ENCODE measurements around the gene RASAL3.

RASAL3 gene

DNA sequence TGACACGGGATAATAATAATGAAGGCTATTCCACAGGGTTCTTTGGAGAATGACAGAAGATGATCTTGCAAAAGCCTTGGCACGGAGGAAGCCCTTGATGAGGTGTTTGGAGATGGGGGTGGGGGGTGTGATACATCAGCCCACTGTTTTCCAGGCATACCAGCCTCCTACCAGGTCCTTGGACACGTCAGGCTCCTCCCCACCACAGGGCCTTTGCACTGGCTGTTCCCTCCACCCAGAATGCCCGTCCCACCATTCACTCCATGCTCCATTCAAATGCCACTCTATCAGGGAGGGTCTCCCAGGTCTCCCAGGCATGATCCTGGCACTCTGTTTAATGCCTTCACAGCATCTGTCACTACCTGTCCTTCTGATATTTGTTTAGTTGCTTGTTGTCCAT, 17.3 kb downstream of the RASAL3 start:
- Mint-ChIP-seq H3K4me1 (peaks cover 6% of the 10 kb centered on the region), H3K9me3 (no peaks in the 10 kb centered on the region), H3K27me3 (ENCODE audit: low read depth) (peaks cover 12% of the 10 kb centered on the region), H3K36me3 (ENCODE audit: low read depth) (peaks cover 4% of the 10 kb centered on the region), H3K27ac (no peak overlapping the region), H3K4me3 (peak overlapping the region in 2 of 3 experiments; percentile 29 to 70)
- TF ChIP-seq, protein P1, sequence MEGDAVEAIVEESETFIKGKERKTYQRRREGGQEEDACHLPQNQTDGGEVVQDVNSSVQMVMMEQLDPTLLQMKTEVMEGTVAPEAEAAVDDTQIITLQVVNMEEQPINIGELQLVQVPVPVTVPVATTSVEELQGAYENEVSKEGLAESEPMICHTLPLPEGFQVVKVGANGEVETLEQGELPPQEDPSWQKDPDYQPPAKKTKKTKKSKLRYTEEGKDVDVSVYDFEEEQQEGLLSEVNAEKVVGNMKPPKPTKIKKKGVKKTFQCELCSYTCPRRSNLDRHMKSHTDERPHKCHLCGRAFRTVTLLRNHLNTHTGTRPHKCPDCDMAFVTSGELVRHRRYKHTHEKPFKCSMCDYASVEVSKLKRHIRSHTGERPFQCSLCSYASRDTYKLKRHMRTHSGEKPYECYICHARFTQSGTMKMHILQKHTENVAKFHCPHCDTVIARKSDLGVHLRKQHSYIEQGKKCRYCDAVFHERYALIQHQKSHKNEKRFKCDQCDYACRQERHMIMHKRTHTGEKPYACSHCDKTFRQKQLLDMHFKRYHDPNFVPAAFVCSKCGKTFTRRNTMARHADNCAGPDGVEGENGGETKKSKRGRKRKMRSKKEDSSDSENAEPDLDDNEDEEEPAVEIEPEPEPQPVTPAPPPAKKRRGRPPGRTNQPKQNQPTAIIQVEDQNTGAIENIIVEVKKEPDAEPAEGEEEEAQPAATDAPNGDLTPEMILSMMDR (IDR thresholded peaks at IDR 0.05; ENCODE audit: unreplicated experiment in 3 of 3) = no peak

DNA sequence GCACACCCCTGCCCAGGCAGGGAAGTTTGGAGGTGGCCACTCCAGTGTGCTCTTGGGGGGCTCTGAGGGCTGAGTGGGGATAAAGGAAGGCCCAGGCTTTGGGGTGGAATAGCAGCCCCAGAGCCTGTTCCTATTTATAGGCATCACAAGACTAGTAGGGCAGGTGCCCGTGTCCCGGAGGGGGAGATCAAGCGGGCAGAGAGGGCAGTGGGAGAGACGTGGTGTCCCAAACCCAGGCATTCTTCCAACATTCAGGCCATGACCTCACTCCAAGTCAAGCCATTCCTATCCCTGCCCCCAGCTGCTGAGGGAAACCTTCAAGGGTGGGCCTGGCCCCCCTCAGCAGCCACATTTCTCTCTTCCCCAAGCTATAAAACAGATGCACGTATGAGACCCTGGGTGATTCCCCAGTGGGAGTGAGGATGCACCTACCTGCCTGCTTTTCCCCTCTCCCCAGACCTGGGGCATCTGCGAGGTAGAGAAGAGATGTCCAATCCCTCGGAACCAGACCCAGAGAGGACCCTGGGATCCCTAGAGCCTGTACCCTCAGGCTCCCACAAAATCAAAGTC, 18.5 kb downstream of the RASAL3 start:
- Mint-ChIP-seq H3K27ac (no peak overlapping the region), H3K4me3 (peak overlapping the region in 1 of 3 experiments; percentile 24), H3K27me3 (ENCODE audit: low read depth) (peaks cover 4% of the 10 kb centered on the region), H3K4me1 (peaks cover 6% of the 10 kb centered on the region), H3K9me3 (no peaks in the 10 kb centered on the region), H3K36me3 (ENCODE audit: low read depth) (peaks cover 4% of the 10 kb centered on the region)
- TF ChIP-seq, protein P1 (IDR thresholded peaks at IDR 0.05; ENCODE audit: unreplicated experiment in 3 of 3) = no peak

DNA sequence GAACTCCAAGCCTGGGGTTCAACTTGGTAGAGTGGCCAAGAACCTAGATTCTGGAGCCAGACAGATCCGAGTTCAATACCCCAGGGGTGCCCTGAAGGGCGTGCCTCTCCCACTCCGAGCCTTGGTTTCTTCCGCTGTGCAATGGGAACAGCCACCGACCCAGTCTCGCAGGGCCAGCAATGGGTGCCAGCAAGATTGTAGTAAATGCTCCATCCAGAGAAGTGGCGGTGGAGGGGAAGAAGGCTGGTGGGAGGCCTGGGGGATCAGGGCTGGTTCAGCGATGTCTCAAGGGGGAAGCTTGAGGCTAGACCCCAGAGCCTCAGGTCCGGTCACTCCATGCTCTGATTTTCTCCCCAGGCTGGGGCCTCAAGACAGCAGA, 19.1 kb downstream of the RASAL3 start:
- Mint-ChIP-seq H3K4me3 (peak overlapping the region in 1 of 3 experiments; percentile 36), H3K9me3 (no peaks in the 10 kb centered on the region), H3K27me3 (ENCODE audit: low read depth) (peaks cover 4% of the 10 kb centered on the region), H3K4me1 (peaks cover 6% of the 10 kb centered on the region), H3K36me3 (ENCODE audit: low read depth) (peaks cover 4% of the 10 kb centered on the region), H3K27ac (no peak overlapping the region)
- TF ChIP-seq, protein P1 (IDR thresholded peaks at IDR 0.05; ENCODE audit: unreplicated experiment in 3 of 3) = no peak

DNA sequence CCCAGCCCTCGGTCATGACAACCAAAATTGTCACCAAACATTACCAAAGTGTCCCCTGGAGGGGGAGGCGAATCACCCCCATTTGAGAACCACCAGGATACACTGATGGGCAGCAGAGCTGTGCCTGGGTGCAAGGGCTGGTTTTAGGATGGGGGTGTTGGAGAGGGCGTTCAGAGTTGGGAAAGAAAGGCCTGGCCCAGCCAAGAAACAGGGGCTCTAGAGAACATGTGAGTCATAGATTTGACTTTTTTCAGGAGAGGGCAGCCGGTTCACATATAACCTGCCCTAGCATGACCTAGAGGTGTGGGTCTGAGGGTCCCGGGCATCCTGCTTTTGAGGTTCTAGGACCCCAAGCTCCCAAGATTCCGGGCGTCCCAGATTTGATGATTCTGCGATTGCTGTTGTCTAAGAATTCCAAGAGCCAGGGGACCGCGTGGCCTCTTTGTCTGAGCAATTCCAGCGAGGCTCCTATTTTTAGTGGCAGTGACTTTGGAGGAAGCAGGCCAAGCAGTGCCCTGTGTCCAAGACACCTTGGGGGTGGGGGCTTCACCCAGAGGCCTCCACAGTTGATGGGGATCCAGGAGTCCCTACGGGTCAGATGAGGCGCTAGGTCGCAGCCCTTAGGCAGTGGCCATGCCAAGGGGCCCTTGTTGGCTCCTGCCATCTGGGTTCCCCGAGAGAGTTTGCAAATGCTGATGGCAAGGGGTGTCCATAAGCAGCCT, 19.7 kb downstream of the RASAL3 start:
- H3K4me1 Mint-ChIP-seq = peaks cover 6% of the 10 kb centered on the region
- TF ChIP-seq, protein P1 (IDR thresholded peaks at IDR 0.05; ENCODE audit: unreplicated experiment in 3 of 3) = no peak
- H3K27me3 Mint-ChIP-seq (ENCODE audit: low read depth) = peaks cover 4% of the 10 kb centered on the region
- no peak overlapping the region for H3K27ac Mint-ChIP-seq
- peaks cover 4% of the 10 kb centered on the region for H3K36me3 Mint-ChIP-seq (ENCODE audit: low read depth)
- H3K9me3 Mint-ChIP-seq = no peaks in the 10 kb centered on the region
- no peak overlapping the region for H3K4me3 Mint-ChIP-seq

DNA sequence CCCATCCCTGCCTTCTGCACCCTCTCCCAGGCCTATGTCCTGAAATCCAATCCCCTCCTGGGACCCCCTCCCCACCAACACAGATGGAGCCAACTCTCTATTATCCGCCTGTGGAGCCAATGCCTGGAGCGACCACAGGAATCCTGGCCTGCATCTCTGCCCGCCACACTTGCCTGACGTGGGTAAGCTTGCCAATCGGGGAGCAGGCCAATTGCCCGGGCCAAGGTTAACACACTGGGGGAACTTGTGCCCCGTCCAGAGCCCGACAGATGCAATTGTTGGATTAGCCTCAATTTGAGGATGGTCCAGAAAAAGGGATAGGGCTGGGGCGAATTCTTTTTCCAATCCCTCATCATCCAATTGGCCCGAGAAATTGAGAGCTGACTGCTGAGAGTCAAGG, 20.5 kb downstream of the RASAL3 start:
- Mint-ChIP-seq H3K36me3 (ENCODE audit: low read depth) (peaks cover 4% of the 10 kb centered on the region), H3K27me3 (ENCODE audit: low read depth) (peaks cover 4% of the 10 kb centered on the region)
- TF ChIP-seq, protein P1 (IDR thresholded peaks at IDR 0.05; ENCODE audit: unreplicated experiment in 3 of 3) = no peak

DNA sequence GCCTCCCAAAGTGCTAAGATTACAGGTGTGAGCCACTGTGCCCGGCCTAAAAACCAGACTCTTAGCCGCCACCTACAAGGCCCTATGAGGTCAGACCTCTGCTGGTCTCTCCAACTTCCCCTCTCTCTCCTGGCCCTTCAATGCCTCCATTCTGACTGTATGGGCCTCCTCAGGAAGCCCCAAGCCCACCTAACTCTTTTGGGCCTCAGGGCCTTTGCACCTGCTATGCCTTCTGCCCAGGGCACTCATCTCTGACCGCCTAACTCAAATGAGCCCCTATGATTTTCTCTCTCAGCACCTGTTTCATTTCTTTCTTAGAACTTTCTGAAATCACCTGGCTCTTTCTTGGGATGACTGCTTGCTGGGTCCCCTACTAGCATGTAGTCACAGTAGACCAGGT, 21.0 kb downstream of the RASAL3 start:
- no peaks in the 10 kb centered on the region for H3K9me3 Mint-ChIP-seq
- peaks cover under 1% of the 10 kb centered on the region for H3K4me1 Mint-ChIP-seq
- no peak overlapping the region for H3K27ac Mint-ChIP-seq
- H3K36me3 Mint-ChIP-seq (ENCODE audit: low read depth) = peaks cover 4% of the 10 kb centered on the region
- no peak overlapping the region for H3K4me3 Mint-ChIP-seq
- TF ChIP-seq, protein P1 (IDR thresholded peaks at IDR 0.05; ENCODE audit: unreplicated experiment in 3 of 3) = no peak
- H3K27me3 Mint-ChIP-seq (ENCODE audit: low read depth) = peaks cover 4% of the 10 kb centered on the region

More for the DNA sequence above, 20.5 kb downstream of the RASAL3 start:
- Mint-ChIP-seq H3K27ac (no peak overlapping the region), H3K4me1 (peaks cover 6% of the 10 kb centered on the region), H3K4me3 (no peak overlapping the region), H3K9me3 (no peaks in the 10 kb centered on the region)
